SH-SY5Y (cell line): ENCODE measurements around the gene DNTTIP2.
A peak's percentile ranks its signal among the peaks of the same experiment; 100 is the strongest.

Experiments
- GATA2 ChIP-seq: IDR thresholded peaks from 2 replicates; pipeline ENCODE4 v1.6.1; 2011; ENCODE audit warnings: mild to moderate bottlenecking, low read depth, low read length
- GATA3 ChIP-seq: IDR thresholded peaks from 2 replicates; pipeline ENCODE4 v1.6.1; 2011; ENCODE audit warnings: low read depth, mild to moderate bottlenecking, low read length, moderate library complexity

- TF ChIP-seq GATA2 (peak; percentile 41; the same call in 1 of the 2 replicates), GATA3 (no peak)
These were observed 31.2 kb downstream of the DNTTIP2 start for GRCh38 chr1:93847811-93848288.
